ENCODE results near the gene RELT. TPM values are rescaled to one million over a fixed set of nuclear protein-coding genes. Genes with fewer than 3 reads are reported as not detected.

RELT gene
- total and polyA plus RNA-seq, 2 experiments from 2014 or later = 2.0 to 6.3 TPM

GRCh38 chr11:73406131-73406530, 29.9 kb downstream of the RELT start:
- no peak for TF ChIP-seq ZNF462 (CRISPR knock-in tag; IDR thresholded peaks at IDR 0.05)
- TF ChIP-seq, protein P1, sequence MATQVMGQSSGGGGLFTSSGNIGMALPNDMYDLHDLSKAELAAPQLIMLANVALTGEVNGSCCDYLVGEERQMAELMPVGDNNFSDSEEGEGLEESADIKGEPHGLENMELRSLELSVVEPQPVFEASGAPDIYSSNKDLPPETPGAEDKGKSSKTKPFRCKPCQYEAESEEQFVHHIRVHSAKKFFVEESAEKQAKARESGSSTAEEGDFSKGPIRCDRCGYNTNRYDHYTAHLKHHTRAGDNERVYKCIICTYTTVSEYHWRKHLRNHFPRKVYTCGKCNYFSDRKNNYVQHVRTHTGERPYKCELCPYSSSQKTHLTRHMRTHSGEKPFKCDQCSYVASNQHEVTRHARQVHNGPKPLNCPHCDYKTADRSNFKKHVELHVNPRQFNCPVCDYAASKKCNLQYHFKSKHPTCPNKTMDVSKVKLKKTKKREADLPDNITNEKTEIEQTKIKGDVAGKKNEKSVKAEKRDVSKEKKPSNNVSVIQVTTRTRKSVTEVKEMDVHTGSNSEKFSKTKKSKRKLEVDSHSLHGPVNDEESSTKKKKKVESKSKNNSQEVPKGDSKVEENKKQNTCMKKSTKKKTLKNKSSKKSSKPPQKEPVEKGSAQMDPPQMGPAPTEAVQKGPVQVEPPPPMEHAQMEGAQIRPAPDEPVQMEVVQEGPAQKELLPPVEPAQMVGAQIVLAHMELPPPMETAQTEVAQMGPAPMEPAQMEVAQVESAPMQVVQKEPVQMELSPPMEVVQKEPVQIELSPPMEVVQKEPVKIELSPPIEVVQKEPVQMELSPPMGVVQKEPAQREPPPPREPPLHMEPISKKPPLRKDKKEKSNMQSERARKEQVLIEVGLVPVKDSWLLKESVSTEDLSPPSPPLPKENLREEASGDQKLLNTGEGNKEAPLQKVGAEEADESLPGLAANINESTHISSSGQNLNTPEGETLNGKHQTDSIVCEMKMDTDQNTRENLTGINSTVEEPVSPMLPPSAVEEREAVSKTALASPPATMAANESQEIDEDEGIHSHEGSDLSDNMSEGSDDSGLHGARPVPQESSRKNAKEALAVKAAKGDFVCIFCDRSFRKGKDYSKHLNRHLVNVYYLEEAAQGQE (IDR thresholded peaks at IDR 0.05; ENCODE audit: unreplicated experiment) = no peak
- H3F3A ChIP-seq (replicated peaks; ENCODE audit: low read depth) = 0 out of 2 replicates have a peak, but pooled peaks cover 2% of the 10 kb centered on the region
- ATAC-seq = no peak
- H3K36me3 Mint-ChIP-seq (ENCODE audit: low read depth) = peaks cover 11% of the 10 kb centered on the region
- no peaks in the 10 kb centered on the region for H3K27me3 ChIP-seq (ENCODE audit: insufficient read depth)
- H3K9me2 ChIP-seq (ENCODE audit: insufficient read depth) = no peaks in the 10 kb centered on the region
- H3K4me3 Mint-ChIP-seq = no peak overlapping the region
- H3K27me3 Mint-ChIP-seq (ENCODE audit: insufficient read depth, low read depth, poor library complexity) = peaks cover 2% of the 10 kb centered on the region
- H2AFZ ChIP-seq = no peak overlapping the region
- peaks cover 5% of the 10 kb centered on the region; the same call in 1 of the 3 replicates for H3K4me1 Mint-ChIP-seq
- no peak for DNase-seq (ENCODE audit: low spot score)
- no peak overlapping the region for H3K4me2 ChIP-seq
- no peaks in the 10 kb centered on the region for H3K36me3 ChIP-seq (ENCODE audit: insufficient read depth)
- H3K4me3 ChIP-seq = no peak overlapping the region
- H3K4me1 ChIP-seq (ENCODE audit: insufficient read depth) = no peaks in the 10 kb centered on the region
- H4K20me1 ChIP-seq (replicated peaks; ENCODE audit: insufficient read depth) = peaks cover 3% of the 10 kb centered on the region
- no peaks in the 10 kb centered on the region for H3K9me3 Mint-ChIP-seq
- no peaks in the 10 kb centered on the region for H3K79me2 ChIP-seq (replicated peaks; ENCODE audit: insufficient read depth)
- no peak overlapping the region for H3K27ac ChIP-seq (ENCODE audit: low read depth)
- H3K27ac Mint-ChIP-seq = no peak overlapping the region

All from GM23338 (cell line).